Chondrocyte (in vitro differentiated cells): Measurements from ENCODE around the gene SSB. TPM values are rescaled to one million over a fixed set of nuclear protein-coding genes. Genes with fewer than 3 reads are reported as not detected.

ENCODE experiments used
- DNase-seq: peaks from one replicate; pipeline ENCODE4 v3.0.0; 2021; ENCODE audit warnings: mixed read lengths, low spot score
- H3K27ac Mint-ChIP-seq: one replicate; pipeline ENCODE4 v1.8.0; 2021; ENCODE audit warnings: mild to moderate bottlenecking, moderate library complexity, mixed read lengths; ENCODE audit not compliant: unreplicated experiment
- H3K27me3 Mint-ChIP-seq: 2 replicates; pipeline ENCODE4 v1.8.0; 2021; ENCODE audit warnings: low read depth, mixed read lengths
- H3K36me3 Mint-ChIP-seq: 2 replicates; pipeline ENCODE4 v1.8.0; 2021; ENCODE audit warnings: low read depth, mixed read lengths
- H3K4me1 Mint-ChIP-seq: 2 replicates; pipeline ENCODE4 v1.8.0; 2021; ENCODE audit warnings: low read depth, mild to moderate bottlenecking, mixed read lengths
- H3K4me3 Mint-ChIP-seq: one replicate; pipeline ENCODE4 v1.8.0; 2021; ENCODE audit warnings: mild to moderate bottlenecking, moderate library complexity, mixed read lengths; ENCODE audit not compliant: unreplicated experiment
- H3K9me3 Mint-ChIP-seq: 2 replicates; pipeline ENCODE4 v1.8.0; 2021; ENCODE audit warnings: low read depth, mixed read lengths
- CTCF ChIP-seq: fragments of 200-600 bp; sonication (generic); IDR thresholded peaks from 2 replicates; pipeline ENCODE4 v1.5.0; 2021; ENCODE audit warnings: antibody characterized with exemption, mild to moderate bottlenecking, moderate library complexity
- total RNA-seq: library from RNA; stranded (reverse); gene quantifications from 3 replicates; pipeline ENCODE4 v1.2.1, GENCODE V29; 2021

The SSB gene
- total RNA-seq, 1 donor from 2014 or later = 95.1 TPM

- Mint-ChIP-seq H3K9me3 (no peaks in the 10 kb centered on the region), H3K4me1 (peaks cover 20% of the 10 kb centered on the region), H3K36me3 (no peaks in the 10 kb centered on the region), H3K4me3 (no peak overlapping the region), H3K27me3 (no peaks in the 10 kb centered on the region), H3K27ac (no peak overlapping the region)
- no peak for TF ChIP-seq CTCF
- no peak for DNase-seq
These were observed 23.3 kb upstream of the SSB start for GRCh38 chr2:169775354-169775753.

GRCh38 chr2:169775765-169776164, 22.9 kb upstream of the SSB start:
- no peak overlapping the region for H3K4me3 Mint-ChIP-seq

GRCh38 chr2:169776252-169776761, 22.4 kb upstream of the SSB start:
- Mint-ChIP-seq H3K27me3 (no peaks in the 10 kb centered on the region), H3K27ac (peak overlapping the region; percentile 79), H3K9me3 (no peaks in the 10 kb centered on the region), H3K4me3 (no peak overlapping the region), H3K4me1 (peaks cover 20% of the 10 kb centered on the region), H3K36me3 (no peaks in the 10 kb centered on the region)
- no peak for DNase-seq
- TF ChIP-seq CTCF = no peak

More at GRCh38 chr2:169775765-169776164, 22.9 kb upstream of the SSB start:
- H3K9me3 Mint-ChIP-seq = no peaks in the 10 kb centered on the region
- peaks cover 20% of the 10 kb centered on the region for H3K4me1 Mint-ChIP-seq
- no peak for DNase-seq
- TF ChIP-seq CTCF = no peak
- peak overlapping the region; percentile 79 for H3K27ac Mint-ChIP-seq
- no peaks in the 10 kb centered on the region for H3K27me3 Mint-ChIP-seq
- H3K36me3 Mint-ChIP-seq = no peaks in the 10 kb centered on the region

- TF ChIP-seq CTCF = no peak
- H3K4me3 Mint-ChIP-seq = no peak overlapping the region
- DNase-seq = no peak
- no peaks in the 10 kb centered on the region for H3K36me3 Mint-ChIP-seq
- peaks cover 20% of the 10 kb centered on the region for H3K4me1 Mint-ChIP-seq
- H3K9me3 Mint-ChIP-seq = no peaks in the 10 kb centered on the region
- H3K27me3 Mint-ChIP-seq = no peaks in the 10 kb centered on the region
- no peak overlapping the region for H3K27ac Mint-ChIP-seq
These were observed 20.2 kb upstream of the SSB start for GRCh38 chr2:169778446-169778845.

- Mint-ChIP-seq H3K27me3 (no peaks in the 10 kb centered on the region), H3K9me3 (no peaks in the 10 kb centered on the region), H3K36me3 (no peaks in the 10 kb centered on the region), H3K4me1 (peaks cover 11% of the 10 kb centered on the region), H3K27ac (no peak overlapping the region), H3K4me3 (no peak overlapping the region)
- no peak for DNase-seq
- no peak for TF ChIP-seq CTCF
These were observed 17.2 kb upstream of the SSB start for GRCh38 chr2:169781249-169782013.
